22Rv1 (cell line): ENCODE results near the gene USF3.

Experiments
- CTCF ChIP-seq: fragments of 450-650 bp; IDR thresholded peaks from 2 replicates; pipeline ENCODE4 v1.5.1; 2017; ENCODE audit warnings: mild to moderate bottlenecking
- ZFX ChIP-seq: fragments of 450-650 bp; IDR thresholded peaks from 2 replicates; pipeline ENCODE4 v1.6.1; 2017; ENCODE audit warnings: antibody characterized with exemption, borderline replicate concordance

- TF ChIP-seq CTCF (no peak), ZFX (no peak)
These were observed 12.1 kb downstream of the USF3 start for GRCh38 chr3:113684271-113684819.
